ENCODE results near the gene AP1G1. TPM values are rescaled to one million over a fixed set of nuclear protein-coding genes. Genes with fewer than 3 reads are reported as not detected.
"Not testable (repeated sequence)": the region's sequence is repeated elsewhere in the genome, so short reads cannot be mapped to it uniquely, and the experiment has no call there.

Gene AP1G1
- polyA plus RNA-seq, 2 of the 4 experiments (the other 2 are of a cell fraction), result 38.1 to 85.6 TPM

DNA sequence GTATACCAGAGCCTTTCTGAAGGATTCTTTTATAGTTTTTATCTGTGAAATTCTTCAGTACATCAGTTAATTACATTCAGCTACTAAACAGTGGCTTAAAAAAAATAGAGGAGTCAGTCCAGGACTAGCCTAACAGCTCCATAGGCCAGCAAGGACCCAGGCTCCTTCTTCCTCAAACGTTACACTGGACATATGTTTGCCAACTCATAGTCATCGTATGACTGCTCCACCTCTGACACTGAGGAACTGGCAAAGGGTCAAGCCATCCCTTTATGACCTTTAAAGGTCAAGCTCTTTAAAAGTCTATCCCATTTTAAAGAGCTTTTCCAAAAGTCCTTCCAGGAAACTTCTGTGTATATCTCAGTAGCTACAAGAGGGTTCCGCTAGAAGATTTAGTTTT, 120.8 kb downstream of the AP1G1 start:
- Histone ChIP-seq H3K4me2 (no peak overlapping the region), H3K4me3 (no peak overlapping the region), H3K9me3 (no peaks in the 10 kb centered on the region), H3K4me1 (0 out of 3 replicates have a peak, but pooled peaks cover 5% of the 10 kb centered on the region), H3K27ac (no peak overlapping the region)
- 0 out of 6 replicates have a peak, but pooled peaks of 1 of the 2 experiments have one; percentile 29 for ATAC-seq
- no peak for FAIRE-seq
- ChIA-PET POLR2A (no interaction called here), CTCF (interaction anchor here (1.0 kb wide), 1 partner anchor 18 kb away, joined by 4 read pairs; no protein-coding TSS in a partner anchor)
- 38% methylated on average over 3 of the region's 3 CpGs for WGBS (ENCODE audit: missing lambda C conversion rate)
- DNase-seq (ENCODE audit: low read depth in 1 of 2, low spot score in 1 of 2), result no peak
- TF ChIP-seq HDAC2 (IDR thresholded peaks at IDR 0.05) (no peak), MAFK (IDR thresholded peaks at IDR 0.05; ENCODE audit: partially characterized antibody) (no peak), ZC3H11A (IDR thresholded peaks at IDR 0.05) (no peak), CBX2 (IDR thresholded peaks at IDR 0.05; ENCODE audit: borderline replicate concordance, low read depth) (no peak), CEBPB (IDR thresholded peaks at IDR 0.05) (no peak), SMC3 (IDR thresholded peaks at IDR 0.05) (no peak), GATA3 (IDR thresholded peaks at IDR 0.05; ENCODE audit: borderline replicate concordance) (no peak), EP300 (IDR thresholded peaks at IDR 0.05) (no peak)
- TF ChIP-seq, protein P1, sequence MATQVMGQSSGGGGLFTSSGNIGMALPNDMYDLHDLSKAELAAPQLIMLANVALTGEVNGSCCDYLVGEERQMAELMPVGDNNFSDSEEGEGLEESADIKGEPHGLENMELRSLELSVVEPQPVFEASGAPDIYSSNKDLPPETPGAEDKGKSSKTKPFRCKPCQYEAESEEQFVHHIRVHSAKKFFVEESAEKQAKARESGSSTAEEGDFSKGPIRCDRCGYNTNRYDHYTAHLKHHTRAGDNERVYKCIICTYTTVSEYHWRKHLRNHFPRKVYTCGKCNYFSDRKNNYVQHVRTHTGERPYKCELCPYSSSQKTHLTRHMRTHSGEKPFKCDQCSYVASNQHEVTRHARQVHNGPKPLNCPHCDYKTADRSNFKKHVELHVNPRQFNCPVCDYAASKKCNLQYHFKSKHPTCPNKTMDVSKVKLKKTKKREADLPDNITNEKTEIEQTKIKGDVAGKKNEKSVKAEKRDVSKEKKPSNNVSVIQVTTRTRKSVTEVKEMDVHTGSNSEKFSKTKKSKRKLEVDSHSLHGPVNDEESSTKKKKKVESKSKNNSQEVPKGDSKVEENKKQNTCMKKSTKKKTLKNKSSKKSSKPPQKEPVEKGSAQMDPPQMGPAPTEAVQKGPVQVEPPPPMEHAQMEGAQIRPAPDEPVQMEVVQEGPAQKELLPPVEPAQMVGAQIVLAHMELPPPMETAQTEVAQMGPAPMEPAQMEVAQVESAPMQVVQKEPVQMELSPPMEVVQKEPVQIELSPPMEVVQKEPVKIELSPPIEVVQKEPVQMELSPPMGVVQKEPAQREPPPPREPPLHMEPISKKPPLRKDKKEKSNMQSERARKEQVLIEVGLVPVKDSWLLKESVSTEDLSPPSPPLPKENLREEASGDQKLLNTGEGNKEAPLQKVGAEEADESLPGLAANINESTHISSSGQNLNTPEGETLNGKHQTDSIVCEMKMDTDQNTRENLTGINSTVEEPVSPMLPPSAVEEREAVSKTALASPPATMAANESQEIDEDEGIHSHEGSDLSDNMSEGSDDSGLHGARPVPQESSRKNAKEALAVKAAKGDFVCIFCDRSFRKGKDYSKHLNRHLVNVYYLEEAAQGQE (IDR thresholded peaks at IDR 0.05), result no peak

DNA sequence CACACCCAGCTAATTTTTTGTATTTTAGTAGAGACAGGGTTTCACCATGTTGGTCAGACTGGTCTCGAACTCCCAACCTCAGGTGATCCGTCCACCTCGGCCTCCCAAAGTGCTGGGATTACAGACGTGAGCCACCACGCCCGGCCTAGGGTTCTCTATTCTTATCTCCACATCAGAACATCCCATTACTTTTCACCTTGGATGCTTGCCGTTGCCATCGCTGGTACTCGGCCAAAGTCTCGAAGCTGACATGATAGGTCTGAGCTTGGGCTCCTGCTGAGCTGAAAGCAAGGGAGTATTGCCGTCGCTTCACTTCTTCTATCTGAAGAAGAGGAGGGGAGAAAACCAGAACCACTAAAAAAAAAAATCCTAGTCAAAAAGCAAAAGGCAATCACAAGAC, 124.4 kb downstream of the AP1G1 start:
- H3K4me1 ChIP-seq, result peaks cover 13% of the 10 kb centered on the region; the same call in 2 of the 3 replicates
- H3K4me2 ChIP-seq; POLR2A ChIA-PET; CTCF ChIA-PET; FAIRE-seq; H3K4me3 ChIP-seq; H3K9me3 ChIP-seq; H3K27ac ChIP-seq; ATAC-seq; DNase-seq (ENCODE audit: low read depth in 1 of 2, low spot score in 1 of 2): not testable (repeated sequence)
- 96% methylated on average over 12 of the region's 12 CpGs for WGBS (ENCODE audit: missing lambda C conversion rate)

DNA sequence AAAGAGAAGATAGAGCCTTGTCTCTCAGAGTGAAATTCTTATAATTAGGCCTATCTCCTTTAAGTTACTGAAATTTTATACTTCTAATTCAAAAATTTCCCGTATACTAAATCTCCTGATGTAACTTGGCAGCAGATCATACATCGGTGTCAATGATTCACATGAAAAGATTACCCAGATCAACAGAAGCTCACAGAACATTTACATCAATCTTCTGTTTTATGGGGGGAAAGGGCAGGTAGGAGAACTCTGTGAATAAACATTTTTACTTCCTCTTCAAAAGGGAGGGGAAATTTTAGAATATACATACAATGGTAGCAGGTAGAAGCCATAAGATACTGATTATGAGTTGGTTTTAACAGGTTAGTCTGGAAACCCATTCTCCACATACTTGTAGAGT, 127.3 kb downstream of the AP1G1 start:
- ChIA-PET CTCF (interaction anchor here (0.7 to 1.6 kb wide), 3 partner anchors 8 to 21 kb away, joined by 3 read pairs; no protein-coding TSS in a partner anchor), POLR2A (no interaction called here)
- FAIRE-seq (no peak), DNase-seq (ENCODE audit: low read depth in 1 of 2, low spot score in 1 of 2) (peak in 1 of 2 experiments; percentile 17), ATAC-seq (no peak)
- H3K4me3 ChIP-seq, result no peak overlapping the region
- peaks cover 7% of the 10 kb centered on the region; the same call in 2 of the 3 replicates for H3K4me1 ChIP-seq
- 41% methylated on average over 2 of the region's 2 CpGs for WGBS (ENCODE audit: missing lambda C conversion rate)
- H3K4me2 ChIP-seq, result 0 out of 3 replicates have a peak overlapping the region, but pooled peaks have one; percentile 0
- no peaks in the 10 kb centered on the region for H3K9me3 ChIP-seq
- H3K27ac ChIP-seq, result no peak overlapping the region
- no peak for TF ChIP-seq GATA3 (IDR thresholded peaks at IDR 0.05; ENCODE audit: borderline replicate concordance)
- TF ChIP-seq RAD21 (conservative IDR thresholded peaks at IDR 0.05 in 1 of 2, IDR thresholded peaks at IDR 0.05 in 1 of 2), result no peak
- TF ChIP-seq ESRRA (IDR thresholded peaks at IDR 0.05; ENCODE audit: borderline replicate concordance, low read length), result no peak
- no peak for TF ChIP-seq NPAS2 (CRISPR knock-in tag; IDR thresholded peaks at IDR 0.05; ENCODE audit: borderline replicate concordance)
- TF ChIP-seq SMC3 (IDR thresholded peaks at IDR 0.05), result no peak
- no peak for TF ChIP-seq FOSL2 (IDR thresholded peaks at IDR 0.05)
- TF ChIP-seq FOSL2 (CRISPR knock-in tag; IDR thresholded peaks at IDR 0.05), result no peak
- TF ChIP-seq, protein P2, sequence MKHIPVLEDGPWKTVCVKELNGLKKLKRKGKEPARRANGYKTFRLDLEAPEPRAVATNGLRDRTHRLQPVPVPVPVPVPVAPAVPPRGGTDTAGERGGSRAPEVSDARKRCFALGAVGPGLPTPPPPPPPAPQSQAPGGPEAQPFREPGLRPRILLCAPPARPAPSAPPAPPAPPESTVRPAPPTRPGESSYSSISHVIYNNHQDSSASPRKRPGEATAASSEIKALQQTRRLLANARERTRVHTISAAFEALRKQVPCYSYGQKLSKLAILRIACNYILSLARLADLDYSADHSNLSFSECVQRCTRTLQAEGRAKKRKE (CRISPR knock-in tag; IDR thresholded peaks at IDR 0.05; ENCODE audit: low read depth), result no peak
- no peak for TF ChIP-seq HOXB13 (CRISPR knock-in tag; IDR thresholded peaks at IDR 0.05; ENCODE audit: low read depth)
- no peak for TF ChIP-seq RFX5 (IDR thresholded peaks at IDR 0.05)
- TF ChIP-seq KDM1A (IDR thresholded peaks at IDR 0.05; ENCODE audit: low read depth), result no peak

Small RNA genes lying within 50 kb of the gene (small RNA-seq; reads per million reads assigned to genes)
- gene AC010653.3 (0 to 0.78 (median 0) reads per million in 6 experiments), gene SNORA70D (0 to 0.43 (median 0) reads per million in 6 experiments), gene SNORD71 (82.7 to 948 (median 178) reads per million in 6 experiments)

Other genes starting within 250 kb of the AP1G1 start
- gene TAT, start 231.7 kb downstream of the AP1G1 start, polyA plus RNA-seq (2011; rRNA removed), result 0.30 and 0.37 TPM in 2 replicates
- gene TAT, start 231.7 kb downstream of the AP1G1 start, polyA plus RNA-seq (2017; fragmentation: RNase III; extraction: RNeasy Plus Mini Kit Qiagen cat#74134 plus additional on column Dnase treatment), result 0.03 to 0.06 TPM (median 0.05 TPM) in 3 replicates
- 0.17 and 0.36 TPM in 2 replicates for gene MARVELD3, start 182.7 kb downstream of the AP1G1 start, polyA plus RNA-seq (2011; rRNA removed)
- 0.08 to 0.25 TPM (median 0.18 TPM) in 3 replicates for gene MARVELD3, start 182.7 kb downstream of the AP1G1 start, polyA plus RNA-seq (2017; fragmentation: RNase III; extraction: RNeasy Plus Mini Kit Qiagen cat#74134 plus additional on column Dnase treatment)
- gene PHLPP2, start 84.1 kb downstream of the AP1G1 start, polyA plus RNA-seq (2011; rRNA removed), result 11.3 and 12.6 TPM in 2 replicates
- 7.9 to 8.2 TPM (median 8.0 TPM) in 3 replicates for gene PHLPP2, start 84.1 kb downstream of the AP1G1 start, polyA plus RNA-seq (2017; fragmentation: RNase III; extraction: RNeasy Plus Mini Kit Qiagen cat#74134 plus additional on column Dnase treatment)
- 16.9 and 18.2 TPM in 2 replicates for gene ATXN1L, start 37.1 kb upstream of the AP1G1 start, polyA plus RNA-seq (2011; rRNA removed)
- 16.2 to 17.7 TPM (median 17.4 TPM) in 3 replicates for gene ATXN1L, start 37.1 kb upstream of the AP1G1 start, polyA plus RNA-seq (2017; fragmentation: RNase III; extraction: RNeasy Plus Mini Kit Qiagen cat#74134 plus additional on column Dnase treatment)
- gene ZNF821, start 75.3 kb upstream of the AP1G1 start, polyA plus RNA-seq (2011; rRNA removed), result 3.6 and 4.5 TPM in 2 replicates
- 2.7 to 3.8 TPM (median 3.4 TPM) in 3 replicates for gene ZNF821, start 75.3 kb upstream of the AP1G1 start, polyA plus RNA-seq (2017; fragmentation: RNase III; extraction: RNeasy Plus Mini Kit Qiagen cat#74134 plus additional on column Dnase treatment)
- gene IST1, start 86.7 kb upstream of the AP1G1 start, polyA plus RNA-seq (2011; rRNA removed), result 290 and 297 TPM in 2 replicates
- 178 to 184 TPM (median 183 TPM) in 3 replicates for gene IST1, start 86.7 kb upstream of the AP1G1 start, polyA plus RNA-seq (2017; fragmentation: RNase III; extraction: RNeasy Plus Mini Kit Qiagen cat#74134 plus additional on column Dnase treatment)
- gene PKD1L3, start 191.6 kb upstream of the AP1G1 start, polyA plus RNA-seq (2011; rRNA removed), result 0.01 TPM in 1 of 2 replicates, not detected in the other
- not detected in 3 replicates for gene PKD1L3, start 191.6 kb upstream of the AP1G1 start, polyA plus RNA-seq (2017; fragmentation: RNase III; extraction: RNeasy Plus Mini Kit Qiagen cat#74134 plus additional on column Dnase treatment)
- gene DHODH, start 199.9 kb upstream of the AP1G1 start, polyA plus RNA-seq (2011; rRNA removed), result 10.1 and 13.2 TPM in 2 replicates
- gene DHODH, start 199.9 kb upstream of the AP1G1 start, polyA plus RNA-seq (2017; fragmentation: RNase III; extraction: RNeasy Plus Mini Kit Qiagen cat#74134 plus additional on column Dnase treatment), result 9.7 to 11.0 TPM (median 10.5 TPM) in 3 replicates
- 0.23 and 0.28 TPM in 2 replicates for gene HP, start 245.7 kb upstream of the AP1G1 start, polyA plus RNA-seq (2011; rRNA removed)
- gene HP, start 245.7 kb upstream of the AP1G1 start, polyA plus RNA-seq (2017; fragmentation: RNase III; extraction: RNeasy Plus Mini Kit Qiagen cat#74134 plus additional on column Dnase treatment), result not detected in 3 replicates